T-cell (primary cell): ENCODE data around the gene SFTPB. TPM values are rescaled to one million over a fixed set of nuclear protein-coding genes. Genes with fewer than 3 reads are reported as not detected.
"Not testable (repeated sequence)": the region's sequence is repeated elsewhere in the genome, so short reads cannot be mapped to it uniquely, and the experiment has no call there.

Experiments used
- ATAC-seq, 4 experiments: fragments of 200-7000 bp in 3 of 4; fragments of 150-1000 bp in 1 of 4; cut with Tn5 transposase; replicated peaks in 1 of 4; 1 replicate in 3 of 4; 2 replicates in 1 of 4; pipeline ENCODE4 v1.10.0; 2021; ENCODE audit warnings: moderate library complexity in 3 of 4, mild to moderate bottlenecking in 2 of 4, moderate number of reproducible peaks in 1 of 4
- CTCF ChIA-PET, 2 donors: fragments of 300-600 bp; sonication (Branson Sonifier 250); formaldehyde crosslinking; loops; one replicate each; lab custom pipeline; 2022; ENCODE audit warnings: antibody characterized with exemption in 2 of 2; lab: Charles Lee
- POLR2A ChIA-PET, 2 donors: fragments of 300-600 bp; sonication (Branson Sonifier 250); formaldehyde crosslinking; loops; one replicate each; lab custom pipeline; 2022; ENCODE audit warnings: antibody characterized with exemption in 2 of 2; lab: Charles Lee
- DNase-seq, 35 experiments: peaks; one replicate each; pipeline versions ENCODE4 v3.0.0 to v3.0.0-alpha.2; 2013 to 2023
- H3K27ac ChIP-seq: one replicate; pipeline ENCODE4 v1.5.1; 2013; ENCODE audit warnings: low read length
- H3K27me3 ChIP-seq, 2 experiments: replicated peaks in 1 of 2; 1 replicate in 1 of 2; 2 replicates in 1 of 2; pipeline versions ENCODE4 v1.6.1 to v1.7.0; 2013; ENCODE audit warnings: low read length in 1 of 2, mixed read lengths in 1 of 2; ENCODE audit not compliant: control insufficient read depth in 2 of 2, insufficient read depth in 2 of 2; ENCODE audit errors: extremely low read depth in 1 of 2
- H3K36me3 ChIP-seq, 2 donors: 1 replicate in 1 of 2; 2 replicates in 1 of 2; pipeline versions ENCODE4 v1.6.1 to v1.7.0; 2013; ENCODE audit warnings: low read length in 1 of 2; ENCODE audit not compliant: control insufficient read depth in 2 of 2, insufficient read depth in 1 of 2; ENCODE audit errors: extremely low read depth in 1 of 2
- H3K4me1 ChIP-seq, 2 experiments: 1 replicate in 1 of 2; 2 replicates in 1 of 2; pipeline versions ENCODE4 v1.6.1 to v1.7.0; 2013; ENCODE audit warnings: low read length in 2 of 2, mixed read lengths in 1 of 2; ENCODE audit not compliant: insufficient read depth in 2 of 2, control insufficient read depth in 1 of 2; ENCODE audit errors: extremely low read depth in 1 of 2
- H3K4me3 ChIP-seq, 2 donors: 1 replicate in 1 of 2; 2 replicates in 1 of 2; pipeline versions ENCODE4 v1.5.1 to v1.7.0; 2013; ENCODE audit warnings: mild to moderate bottlenecking in 2 of 2, low read length in 1 of 2, moderate library complexity in 1 of 2; ENCODE audit not compliant: control insufficient read depth in 1 of 2; ENCODE audit errors: extremely low read depth in 1 of 2
- H3K9me3 ChIP-seq: 2 replicates; pipeline ENCODE4 v1.7.0; 2013
- H3K27ac Mint-ChIP-seq, 2 donors: one replicate each; pipeline ENCODE4 v1.8.0; 2020 to 2021; ENCODE audit warnings: mild to moderate bottlenecking in 2 of 2, mixed read lengths in 2 of 2
- H3K27me3 Mint-ChIP-seq, 2 donors: one replicate each; pipeline ENCODE4 v1.8.0; 2021 to 2022; ENCODE audit warnings: mixed read lengths in 2 of 2
- H3K36me3 Mint-ChIP-seq: one replicate; pipeline ENCODE4 v1.8.0; 2021; ENCODE audit warnings: mixed read lengths
- H3K4me1 Mint-ChIP-seq, 3 donors: one replicate each; pipeline ENCODE4 v1.8.0; 2020 to 2022; ENCODE audit warnings: mixed read lengths in 3 of 3, mild to moderate bottlenecking in 1 of 3
- H3K4me3 Mint-ChIP-seq, 3 donors: one replicate each; pipeline ENCODE4 v1.8.0; 2020 to 2022; ENCODE audit warnings: mild to moderate bottlenecking in 3 of 3, mixed read lengths in 3 of 3, moderate library complexity in 3 of 3
- H3K9me3 Mint-ChIP-seq, 3 donors: one replicate each; pipeline ENCODE4 v1.8.0; 2020 to 2022; ENCODE audit warnings: mixed read lengths in 3 of 3
- WGBS: methylation state at CpG from one replicate; pipeline ENCODE4 v1.1.5; 2013; ENCODE audit warnings: missing lambda C conversion rate; ENCODE audit not compliant: insufficient coverage; 5-methylcytosine and 5-hydroxymethylcytosine counted together
- total RNA-seq, 35 experiments: library from RNA in 6 of 35; stranded (reverse) in 6 of 35; fragments of 120-200 nt in 1 of 35; gene quantifications; one replicate each; pipeline versions ENCODE4 v1.2.1 to v1.2.4 and lab custom pipeline; 2013 to 2026

The SFTPB gene
- total RNA-seq, 5 donors from 2014 or later (not counting 1 experiment from before 2014, with no cell fraction given): 11.6 to 18.6 (median 16.0) TPM; not detected in 2

GRCh38 chr2:85623991-85624390 lies 44.0 kb downstream of the SFTPB start:
- H3K4me3 Mint-ChIP-seq: no peak overlapping the region
- Histone ChIP-seq H3K9me3 (no peaks in the 10 kb centered on the region), H3K4me3 (no peak overlapping the region), H3K27ac (no peak overlapping the region), H3K4me1 (peaks cover 0 to 4% of the 10 kb centered on the region in 2 experiments), H3K27me3 (no peaks in the 10 kb centered on the region), H3K36me3 (peaks cover 36 to 83% of the 10 kb centered on the region in 2 donors)
- peaks cover 47% of the 10 kb centered on the region for H3K36me3 Mint-ChIP-seq
- H3K27me3 Mint-ChIP-seq: no peaks in the 10 kb centered on the region
- peaks cover 15 to 29% (median 21%) of the 10 kb centered on the region in 3 donors for H3K4me1 Mint-ChIP-seq
- ChIA-PET POLR2A (no interaction called here), CTCF (interaction anchor here in 1 of 2 donors (0.6 kb wide), 1 partner anchor 504 kb away, joined by 5 read pairs; no protein-coding TSS in a partner anchor)
- no peak for ATAC-seq
- H3K9me3 Mint-ChIP-seq: no peaks in the 10 kb centered on the region
- no peak for DNase-seq
- no peak overlapping the region for H3K27ac Mint-ChIP-seq
- 97% methylated on average over 5 of the region's 5 CpGs for WGBS

- no peak overlapping the region for H3K4me3 Mint-ChIP-seq
- H3K36me3 ChIP-seq: peaks cover 24 to 67% of the 10 kb centered on the region in 2 donors
- peaks cover 41% of the 10 kb centered on the region for H3K36me3 Mint-ChIP-seq
- no peak for ATAC-seq
- no peak for DNase-seq
- no peak overlapping the region for H3K27ac ChIP-seq
- no peaks in the 10 kb centered on the region for H3K27me3 ChIP-seq
- H3K27me3 Mint-ChIP-seq: no peaks in the 10 kb centered on the region
- peak overlapping the region in 1 of 2 donors; percentile 6 for H3K27ac Mint-ChIP-seq
- WGBS: no CpG with 5 or more reads among the region's 1 CpG
- no peak overlapping the region for H3K4me3 ChIP-seq
- ChIA-PET CTCF (interaction anchor here (0.5 to 2.0 kb wide), 3 partner anchors 16 to 54 kb away, joined by 6 to 8 read pairs (median 6); no protein-coding TSS in a partner anchor), POLR2A (interaction anchor here (0.6 to 0.7 kb wide), 3 partner anchors 16 to 768 kb away, joined by 3 to 5 read pairs (median 5); no protein-coding TSS in a partner anchor)
- no peaks in the 10 kb centered on the region for H3K9me3 Mint-ChIP-seq
- H3K4me1 ChIP-seq: peaks cover 12 to 23% of the 10 kb centered on the region in 2 experiments
- no peaks in the 10 kb centered on the region for H3K9me3 ChIP-seq
- peaks cover 20 to 34% (median 34%) of the 10 kb centered on the region in 3 donors for H3K4me1 Mint-ChIP-seq
Measured at GRCh38 chr2:85621338-85621737, 46.7 kb downstream of the SFTPB start.

GRCh38 chr2:85619617-85620016 lies 48.4 kb downstream of the SFTPB start:
- POLR2A ChIA-PET: interaction anchor here in 1 of 2 donors (0.6 to 1.0 kb wide), 2 partner anchors 8 to 12 kb away, joined by 3 read pairs; no protein-coding TSS in a partner anchor
- H3K4me3 Mint-ChIP-seq: no peak overlapping the region

GRCh38 chr2:85617723-85618122 lies 50.3 kb downstream of the SFTPB start:
- POLR2A ChIA-PET: interaction anchor here (0.6 to 0.7 kb wide), 2 partner anchors 85 to 332 kb away, joined by 6 to 7 read pairs; no protein-coding TSS in a partner anchor
- H3K27ac Mint-ChIP-seq: peak overlapping the region in 1 of 2 donors; percentile 58
- H3K9me3 ChIP-seq, H3K27ac ChIP-seq, H3K9me3 Mint-ChIP-seq, H3K27me3 ChIP-seq, ATAC-seq, DNase-seq, H3K27me3 Mint-ChIP-seq, H3K4me3 ChIP-seq: not testable (repeated sequence)
- CTCF ChIA-PET: interaction anchor here in 1 of 2 donors (0.6 kb wide), 2 partner anchors 14 to 40 kb away, joined by 6 read pairs; partner anchors contain the start of gene VAMP8
- peaks cover 13% of the 10 kb centered on the region for H3K36me3 Mint-ChIP-seq
- H3K4me1 Mint-ChIP-seq: peaks cover 17 to 35% (median 34%) of the 10 kb centered on the region in 3 donors
- peak overlapping the region; percentile 98 for H3K4me3 Mint-ChIP-seq
- peaks cover 6 to 34% of the 10 kb centered on the region in 2 donors for H3K36me3 ChIP-seq
- 100% methylated on average over 1 of the region's 5 CpGs for WGBS
- H3K4me1 ChIP-seq: peaks cover 14 to 30% of the 10 kb centered on the region in 2 experiments

More at GRCh38 chr2:85619617-85620016, 48.4 kb downstream of the SFTPB start:
- 100% methylated on average over 5 of the region's 6 CpGs for WGBS
- ATAC-seq (no peak), DNase-seq (no peak)
- no peaks in the 10 kb centered on the region for H3K9me3 Mint-ChIP-seq
- CTCF ChIA-PET: interaction anchor here in 1 of 2 donors (1.8 kb wide), 1 partner anchor 18 kb away, joined by 9 read pairs; no protein-coding TSS in a partner anchor
- H3K27ac Mint-ChIP-seq: no peak overlapping the region
- Histone ChIP-seq H3K27ac (no peak overlapping the region), H3K4me1 (peaks cover 14 to 30% of the 10 kb centered on the region in 2 experiments), H3K4me3 (no peak overlapping the region), H3K36me3 (peaks cover 11 to 52% of the 10 kb centered on the region in 2 donors), H3K9me3 (no peaks in the 10 kb centered on the region), H3K27me3 (no peaks in the 10 kb centered on the region)
- H3K36me3 Mint-ChIP-seq: peaks cover 29% of the 10 kb centered on the region
- H3K4me1 Mint-ChIP-seq: peaks cover 20 to 38% (median 38%) of the 10 kb centered on the region in 3 donors
- no peaks in the 10 kb centered on the region for H3K27me3 Mint-ChIP-seq

GRCh38 chr2:85615413-85615728 lies 52.6 kb downstream of the SFTPB start:
- Mint-ChIP-seq H3K27ac (peak overlapping the region; percentile 92 to 96), H3K36me3 (peaks cover 5% of the 10 kb centered on the region), H3K4me1 (peaks cover 15 to 38% (median 35%) of the 10 kb centered on the region in 3 donors), H3K27me3 (no peaks in the 10 kb centered on the region), H3K4me3 (peak overlapping the region; percentile 98), H3K9me3 (no peaks in the 10 kb centered on the region)
- Histone ChIP-seq H3K4me1 (peaks cover 16 to 47% of the 10 kb centered on the region in 2 experiments), H3K36me3 (peaks cover 0 to 11% of the 10 kb centered on the region in 2 donors), H3K4me3 (no peak overlapping the region), H3K9me3 (no peaks in the 10 kb centered on the region), H3K27me3 (no peaks in the 10 kb centered on the region), H3K27ac (no peak overlapping the region)
- DNase-seq (no peak), ATAC-seq (no peak)
- ChIA-PET POLR2A (interaction anchor here (0.6 kb wide), 2 partner anchors 19 to 21 kb away, joined by 6 to 11 read pairs; no protein-coding TSS in a partner anchor), CTCF (interaction anchor here (0.5 to 0.6 kb wide), 4 partner anchors 24 to 777 kb away, joined by 3 to 7 read pairs (median 4); no protein-coding TSS in a partner anchor)
- WGBS: 94% methylated on average over 17 of the region's 17 CpGs

- WGBS: 90% methylated on average over 2 of the region's 7 CpGs
- H3K36me3 ChIP-seq, H3K9me3 Mint-ChIP-seq, H3K36me3 Mint-ChIP-seq, H3K9me3 ChIP-seq, POLR2A ChIA-PET, ATAC-seq, H3K4me3 ChIP-seq, DNase-seq, H3K27me3 ChIP-seq, CTCF ChIA-PET, H3K27me3 Mint-ChIP-seq, H3K27ac ChIP-seq: not testable (repeated sequence)
- Mint-ChIP-seq H3K27ac (peak overlapping the region in 1 of 2 donors; percentile 39), H3K4me1 (peaks cover 21 to 42% (median 39%) of the 10 kb centered on the region in 3 donors), H3K4me3 (peak overlapping the region in 2 of 3 donors; percentile 9 to 34)
- H3K4me1 ChIP-seq: peaks cover 18 to 51% of the 10 kb centered on the region in 2 experiments
Measured at GRCh38 chr2:85614757-85615156, 53.2 kb downstream of the SFTPB start.
